HG02588 (cell line): ENCODE measurements around the gene POLR1G.
A peak's percentile ranks its signal among the peaks of the same experiment; 100 is the strongest.
"Not testable (repeated sequence)": the region's sequence is repeated elsewhere in the genome, so short reads cannot be mapped to it uniquely, and the experiment has no call there.

Source experiments
- ATAC-seq: cut with Tn5 transposase; IDR thresholded peaks from one replicate; pipeline ENCODE4 v1.9.1; 2021; ENCODE audit warnings: mild to moderate bottlenecking, moderate library complexity; ENCODE audit not compliant: unreplicated experiment

The POLR1G gene

GRCh38 chr19:45419895-45420294, 13.5 kb downstream of the POLR1G start:
- no peak for ATAC-seq

GRCh38 chr19:45420356-45420755, 13.9 kb downstream of the POLR1G start:
- no peak for ATAC-seq

GRCh38 chr19:45420871-45421270, 14.4 kb downstream of the POLR1G start:
- no peak for ATAC-seq

GRCh38 chr19:45421947-45422498, 15.6 kb downstream of the POLR1G start:
- ATAC-seq, result no peak

- ATAC-seq, result no peak
Observed at GRCh38 chr19:45423033-45423588, 16.7 kb downstream of the POLR1G start.

GRCh38 chr19:45423589-45424190, 17.2 kb downstream of the POLR1G start, which contains the start of gene ERCC1:
ERCC1 (minus strand) TSS chr19:45423917; CDS start chr19:45423374, 543 bp downstream.
- ATAC-seq, result peak; percentile 57

- no peak for ATAC-seq
Observed at GRCh38 chr19:45424191-45425058, 18.0 kb downstream of the POLR1G start.

GRCh38 chr19:45428384-45429231, 22.2 kb downstream of the POLR1G start:
- no peak for ATAC-seq

GRCh38 chr19:45429896-45430295, 23.5 kb downstream of the POLR1G start:
- ATAC-seq, result not testable (repeated sequence)

GRCh38 chr19:45431008-45431407, 24.6 kb downstream of the POLR1G start:
- not testable (repeated sequence) for ATAC-seq

- ATAC-seq, result not testable (repeated sequence)
Observed at GRCh38 chr19:45432543-45432942, 26.1 kb downstream of the POLR1G start.

GRCh38 chr19:45437328-45437727, 30.9 kb downstream of the POLR1G start:
- ATAC-seq, result no peak

GRCh38 chr19:45439190-45439568, 32.7 kb downstream of the POLR1G start:
- no peak for ATAC-seq

- ATAC-seq, result peak; percentile 51
Observed at GRCh38 chr19:45439569-45440258, 33.3 kb downstream of the POLR1G start.

- ATAC-seq, result no peak
Observed at GRCh38 chr19:45440259-45440638, 33.8 kb downstream of the POLR1G start.

GRCh38 chr19:45440873-45441654, 34.6 kb downstream of the POLR1G start:
- no peak for ATAC-seq

- no peak for ATAC-seq
Observed at GRCh38 chr19:45442408-45442777, 35.9 kb downstream of the POLR1G start.

GRCh38 chr19:45442778-45443461, 36.5 kb downstream of the POLR1G start:
- ATAC-seq, result no peak
